GM12891 (cell line): Measurements from ENCODE around the gene IYD.

Source experiments
- DNase-seq: peaks from one replicate; pipeline ENCODE4 v3.0.0; 2011; ENCODE audit warnings: low spot score; ENCODE audit not compliant: insufficient read length
- FAIRE-seq: peaks from 2 replicates; lab custom pipeline; 2011; peaks lifted over from hg19 to GRCh38; lab: Jason Lieb, UNC
- PAX5 ChIP-seq: IDR thresholded peaks from 2 replicates; pipeline ENCODE4 v1.6.1; 2011; ENCODE audit warnings: low read length, moderate library complexity, mild to moderate bottlenecking; ENCODE audit not compliant: insufficient read depth, severe bottlenecking
- POLR2A ChIP-seq: IDR thresholded peaks from 2 replicates; pipeline ENCODE4 v1.6.1; 2011; ENCODE audit warnings: low read depth, low read length, control low read depth
- POLR2AphosphoS5 ChIP-seq: IDR thresholded peaks from 2 replicates; pipeline ENCODE4 v1.6.1; 2011; ENCODE audit warnings: low read depth, low read length, control low read depth
- POU2F2 ChIP-seq: IDR thresholded peaks from 2 replicates; pipeline ENCODE4 v1.6.1; 2011; ENCODE audit warnings: low read depth, mild to moderate bottlenecking, control low read depth, low read length, moderate library complexity
- SPI1 ChIP-seq: IDR thresholded peaks from 2 replicates; pipeline ENCODE4 v1.6.1; 2011; ENCODE audit warnings: low read depth, low read length, control low read depth
- TAF1 ChIP-seq: IDR thresholded peaks from 2 replicates; pipeline ENCODE4 v1.6.1; 2011; ENCODE audit warnings: low read depth, low read length, control low read depth

Gene IYD

GRCh38 chr6:150410906-150411305 is 42.1 kb downstream of the IYD start:
- DNase-seq (no peak), FAIRE-seq (no peak)
- TF ChIP-seq TAF1 (no peak), POLR2AphosphoS5 (no peak), PAX5 (no peak), POU2F2 (no peak)

- DNase-seq (no peak), FAIRE-seq (no peak)
- no peak for TF ChIP-seq POLR2AphosphoS5
- no peak for TF ChIP-seq POLR2A
- TF ChIP-seq PAX5, result no peak
- TF ChIP-seq POU2F2, result no peak
- no peak for TF ChIP-seq SPI1
- TF ChIP-seq TAF1, result no peak
Measured at GRCh38 chr6:150412221-150412620, 43.4 kb downstream of the IYD start.

GRCh38 chr6:150413198-150413597 is 44.4 kb downstream of the IYD start:
- FAIRE-seq, result no peak
- no peak for DNase-seq
- no peak for TF ChIP-seq POLR2A
- TF ChIP-seq SPI1, result no peak
- no peak for TF ChIP-seq POLR2AphosphoS5
- TF ChIP-seq POU2F2, result no peak
- TF ChIP-seq PAX5, result no peak
- no peak for TF ChIP-seq TAF1

- no peak for FAIRE-seq
- no peak for DNase-seq
- TF ChIP-seq POLR2AphosphoS5 (no peak), TAF1 (no peak), PAX5 (no peak), POLR2A (no peak), SPI1 (no peak), POU2F2 (no peak)
Measured at GRCh38 chr6:150413781-150414281, 45.0 kb downstream of the IYD start.

- DNase-seq (no peak), FAIRE-seq (no peak)
- TF ChIP-seq POU2F2 (no peak), POLR2AphosphoS5 (no peak), PAX5 (no peak), SPI1 (no peak), POLR2A (no peak), TAF1 (no peak)
Measured at GRCh38 chr6:150416128-150416527, 47.3 kb downstream of the IYD start.

GRCh38 chr6:150417250-150417649 is 48.4 kb downstream of the IYD start:
- DNase-seq, result no peak
- TF ChIP-seq SPI1, result no peak
- TF ChIP-seq POLR2A, result no peak
- no peak for TF ChIP-seq POU2F2
- no peak for TF ChIP-seq PAX5
- TF ChIP-seq TAF1, result no peak
- no peak for TF ChIP-seq POLR2AphosphoS5
- FAIRE-seq, result no peak

- TF ChIP-seq POU2F2 (no peak), TAF1 (no peak), POLR2AphosphoS5 (no peak), SPI1 (no peak), POLR2A (no peak), PAX5 (no peak)
- peak; percentile 88 for FAIRE-seq
- DNase-seq, result peak; percentile 42
Measured at GRCh38 chr6:150417899-150418826, 49.4 kb downstream of the IYD start.

- TF ChIP-seq POLR2AphosphoS5 (no peak), TAF1 (no peak), POU2F2 (no peak)
- DNase-seq (peak; percentile 28), FAIRE-seq (peak; percentile 51)
Measured at GRCh38 chr6:150418827-150419594, 50.2 kb downstream of the IYD start.

- DNase-seq (no peak), FAIRE-seq (no peak)
- no peak for TF ChIP-seq POLR2AphosphoS5
- TF ChIP-seq POLR2A, result no peak
- TF ChIP-seq SPI1, result no peak
- no peak for TF ChIP-seq POU2F2
- TF ChIP-seq TAF1, result no peak
- TF ChIP-seq PAX5, result no peak
Measured at GRCh38 chr6:150420428-150420827, 51.6 kb downstream of the IYD start.

GRCh38 chr6:150420926-150421325 is 52.1 kb downstream of the IYD start:
- DNase-seq (no peak), FAIRE-seq (no peak)
- TF ChIP-seq POLR2A, result no peak
- no peak for TF ChIP-seq SPI1
- no peak for TF ChIP-seq TAF1
- TF ChIP-seq PAX5, result no peak
- no peak for TF ChIP-seq POU2F2
- no peak for TF ChIP-seq POLR2AphosphoS5
